WTC11 (cell line): ENCODE measurements around the gene TBC1D22A. TPM values are rescaled to one million over a fixed set of nuclear protein-coding genes. Genes with fewer than 3 reads are reported as not detected.

Source experiments
- ATAC-seq: fragments of 200-7000 bp; cut with Tn5 transposase; 2 replicates; pipeline ENCODE4 v1.10.0; 2021; ENCODE audit warnings: mild to moderate bottlenecking, moderate library complexity
- CTCF ChIA-PET: fragments of 300-600 bp; sonication (Branson Sonifier 250); formaldehyde crosslinking; loops from one replicate; lab custom pipeline; 2021; ENCODE audit warnings: antibody characterized with exemption; lab: Charles Lee
- POLR2A ChIA-PET: fragments of 350-600 bp; sonication (Branson Sonifier 250); formaldehyde crosslinking; loops from one replicate; lab custom pipeline; 2021; ENCODE audit warnings: antibody characterized with exemption; lab: Charles Lee
- DNase-seq: peaks from one replicate; pipeline ENCODE4 v3.0.0; 2021; ENCODE audit warnings: low spot score
- H3K27ac Mint-ChIP-seq: 2 replicates; pipeline ENCODE4 v1.8.0; 2021; ENCODE audit warnings: mixed read lengths
- H3K27me3 Mint-ChIP-seq: 2 replicates; pipeline ENCODE4 v1.8.0; 2021; ENCODE audit warnings: low read depth, mild to moderate bottlenecking, moderate library complexity, mixed read lengths
- H3K36me3 Mint-ChIP-seq: 2 replicates; pipeline ENCODE4 v1.8.0; 2021; ENCODE audit warnings: mixed read lengths
- H3K4me1 Mint-ChIP-seq: 2 replicates; pipeline ENCODE4 v1.8.0; 2022; ENCODE audit warnings: mixed read lengths
- H3K4me3 Mint-ChIP-seq: 2 replicates; pipeline ENCODE4 v1.8.0; 2021; ENCODE audit warnings: mild to moderate bottlenecking, moderate library complexity, mixed read lengths
- H3K9me3 Mint-ChIP-seq: 2 replicates; pipeline ENCODE4 v1.8.0; 2021; ENCODE audit warnings: mixed read lengths
- ATF1 ChIP-seq: sonication (generic); formaldehyde crosslinking; IDR thresholded peaks from 2 replicates; pipeline ENCODE4 v1.8.1; 2023; ENCODE audit warnings: mild to moderate bottlenecking, moderate library complexity, missing genetic modification reagents
- CBFB ChIP-seq: sonication (generic); formaldehyde crosslinking; IDR thresholded peaks from 2 replicates; pipeline ENCODE4 v1.8.1; 2022; ENCODE audit warnings: mild to moderate bottlenecking, low read depth, missing genetic modification reagents
- EMX1 ChIP-seq: fragments of 250-450 bp; sonication (Bioruptor Pico); IDR thresholded peaks from 2 replicates; pipeline ENCODE4 v1.8.0; 2021; ENCODE audit warnings: mild to moderate bottlenecking
- ESRRA ChIP-seq: sonication (generic); formaldehyde crosslinking; IDR thresholded peaks from 2 replicates; pipeline ENCODE4 v1.8.1; 2022; ENCODE audit warnings: mild to moderate bottlenecking, missing genetic modification reagents, borderline replicate concordance
- ETV6 ChIP-seq: sonication (generic); formaldehyde crosslinking; IDR thresholded peaks from 2 replicates; pipeline ENCODE4 v1.8.1; 2022; ENCODE audit warnings: mild to moderate bottlenecking, missing genetic modification reagents
- IRF2 ChIP-seq: sonication (generic); formaldehyde crosslinking; IDR thresholded peaks from 2 replicates; pipeline ENCODE4 v1.8.0; 2022; ENCODE audit warnings: low read depth, missing genetic modification reagents, borderline replicate concordance
- MXD4 ChIP-seq: fragments of 250-450 bp; sonication (Bioruptor Pico); IDR thresholded peaks from 2 replicates; pipeline ENCODE4 v1.8.0; 2021; ENCODE audit warnings: mild to moderate bottlenecking, moderate library complexity, borderline replicate concordance
- MYBL2 ChIP-seq: sonication (generic); formaldehyde crosslinking; IDR thresholded peaks from 2 replicates; pipeline ENCODE4 v1.8.1; 2023; ENCODE audit warnings: mild to moderate bottlenecking, moderate library complexity, missing genetic modification reagents
- NR2C2 ChIP-seq: sonication (generic); formaldehyde crosslinking; IDR thresholded peaks from 2 replicates; pipeline ENCODE4 v1.8.0; 2022; ENCODE audit warnings: mild to moderate bottlenecking, missing genetic modification reagents
- TCF7 ChIP-seq: sonication (generic); formaldehyde crosslinking; IDR thresholded peaks from 2 replicates; pipeline ENCODE4 v1.8.0; 2022; ENCODE audit warnings: mild to moderate bottlenecking, low read depth, missing genetic modification reagents, moderate library complexity
- TEAD4 ChIP-seq: sonication (generic); formaldehyde crosslinking; IDR thresholded peaks from 2 replicates; pipeline ENCODE4 v1.8.0; 2022; ENCODE audit warnings: mild to moderate bottlenecking, missing genetic modification reagents
- ZBTB21 ChIP-seq: sonication (generic); formaldehyde crosslinking; IDR thresholded peaks from 2 replicates; pipeline ENCODE4 v1.8.1; 2023; ENCODE audit warnings: mild to moderate bottlenecking, missing genetic modification reagents, borderline replicate concordance
- ZNF121 ChIP-seq: sonication (generic); formaldehyde crosslinking; IDR thresholded peaks from 2 replicates; pipeline ENCODE4 v1.8.0; 2023; ENCODE audit warnings: missing genetic modification reagents
- ZNF396 ChIP-seq: fragments of 250-450 bp; sonication (Bioruptor Pico); IDR thresholded peaks from 2 replicates; pipeline ENCODE4 v1.8.0; 2021; ENCODE audit warnings: mild to moderate bottlenecking, moderate library complexity, borderline replicate concordance
- total RNA-seq: library from RNA; stranded (reverse); gene quantifications from 3 replicates; pipeline ENCODE4 v1.2.3, GENCODE V29; 2021
- TF ChIP-seq, protein P1 (sequence below): sonication (generic); formaldehyde crosslinking; IDR thresholded peaks from 2 replicates; pipeline ENCODE4 v1.8.1; 2022; ENCODE audit warnings: mild to moderate bottlenecking, moderate library complexity, missing genetic modification reagents
- TF ChIP-seq, protein P2 (sequence below): sonication (generic); formaldehyde crosslinking; IDR thresholded peaks from 2 replicates; pipeline ENCODE4 v1.8.1; 2023; ENCODE audit warnings: mild to moderate bottlenecking, missing genetic modification reagents, borderline replicate concordance
- TF ChIP-seq, protein P3 (sequence below): sonication (generic); formaldehyde crosslinking; conservative IDR thresholded peaks from 2 replicates; pipeline ENCODE4 v1.8.1; 2022; ENCODE audit warnings: mild to moderate bottlenecking, missing genetic modification reagents
- TF ChIP-seq, protein P4 (sequence below): sonication (generic); formaldehyde crosslinking; IDR thresholded peaks from 2 replicates; pipeline ENCODE4 v1.8.1; 2023; ENCODE audit warnings: mild to moderate bottlenecking, missing genetic modification reagents, moderate library complexity
- TF ChIP-seq, protein P5 (sequence below): sonication (generic); formaldehyde crosslinking; IDR thresholded peaks from 2 replicates; pipeline ENCODE4 v1.8.0; 2022; ENCODE audit warnings: mild to moderate bottlenecking, missing genetic modification reagents
- TF ChIP-seq, protein P6 (sequence below): sonication (generic); formaldehyde crosslinking; IDR thresholded peaks from 2 replicates; pipeline ENCODE4 v1.8.0; 2022; ENCODE audit warnings: mild to moderate bottlenecking, missing genetic modification reagents
- TF ChIP-seq, protein P7 (sequence below): sonication (generic); formaldehyde crosslinking; conservative IDR thresholded peaks from 2 replicates; pipeline ENCODE4 v1.8.1; 2023; ENCODE audit warnings: mild to moderate bottlenecking, low read depth, missing genetic modification reagents, moderate library complexity
- TF ChIP-seq, protein P8 (sequence below): sonication (generic); formaldehyde crosslinking; IDR thresholded peaks from 2 replicates; pipeline ENCODE4 v1.8.0; 2023; ENCODE audit warnings: mild to moderate bottlenecking, missing genetic modification reagents

Gene TBC1D22A
- total RNA-seq, 1 experiment from 2014 or later, result 18.1 TPM

DNA sequence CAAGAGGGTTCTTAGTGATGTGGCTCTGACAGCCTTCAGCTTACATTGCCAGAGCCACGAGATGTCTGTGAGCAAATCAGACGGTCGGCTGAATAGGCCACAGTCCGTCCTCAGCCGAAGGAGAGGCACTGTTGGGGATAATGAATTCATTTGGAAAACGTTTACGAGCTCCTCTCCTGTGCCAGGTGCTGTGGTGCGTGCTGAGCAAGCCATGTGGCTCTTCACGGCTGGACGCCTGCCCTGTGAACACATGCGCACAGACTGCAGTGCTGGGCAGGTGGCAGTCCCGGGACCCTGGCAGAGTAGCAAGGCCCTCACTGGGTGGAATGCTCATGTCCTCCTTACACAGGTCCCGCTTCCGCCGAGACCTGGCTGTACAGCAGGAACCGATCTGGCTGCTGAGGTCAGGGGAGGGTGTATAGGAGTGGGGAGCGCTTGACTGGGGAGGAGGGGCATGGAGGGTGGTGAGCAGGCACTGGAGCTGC lies 6.8 kb downstream of the TBC1D22A start (continued):
- TF ChIP-seq, protein P1, sequence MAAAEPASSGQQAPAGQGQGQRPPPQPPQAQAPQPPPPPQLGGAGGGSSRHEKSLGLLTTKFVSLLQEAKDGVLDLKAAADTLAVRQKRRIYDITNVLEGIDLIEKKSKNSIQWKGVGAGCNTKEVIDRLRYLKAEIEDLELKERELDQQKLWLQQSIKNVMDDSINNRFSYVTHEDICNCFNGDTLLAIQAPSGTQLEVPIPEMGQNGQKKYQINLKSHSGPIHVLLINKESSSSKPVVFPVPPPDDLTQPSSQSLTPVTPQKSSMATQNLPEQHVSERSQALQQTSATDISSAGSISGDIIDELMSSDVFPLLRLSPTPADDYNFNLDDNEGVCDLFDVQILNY (CRISPR knock-in tag), result no peak
- TF ChIP-seq, protein P2, sequence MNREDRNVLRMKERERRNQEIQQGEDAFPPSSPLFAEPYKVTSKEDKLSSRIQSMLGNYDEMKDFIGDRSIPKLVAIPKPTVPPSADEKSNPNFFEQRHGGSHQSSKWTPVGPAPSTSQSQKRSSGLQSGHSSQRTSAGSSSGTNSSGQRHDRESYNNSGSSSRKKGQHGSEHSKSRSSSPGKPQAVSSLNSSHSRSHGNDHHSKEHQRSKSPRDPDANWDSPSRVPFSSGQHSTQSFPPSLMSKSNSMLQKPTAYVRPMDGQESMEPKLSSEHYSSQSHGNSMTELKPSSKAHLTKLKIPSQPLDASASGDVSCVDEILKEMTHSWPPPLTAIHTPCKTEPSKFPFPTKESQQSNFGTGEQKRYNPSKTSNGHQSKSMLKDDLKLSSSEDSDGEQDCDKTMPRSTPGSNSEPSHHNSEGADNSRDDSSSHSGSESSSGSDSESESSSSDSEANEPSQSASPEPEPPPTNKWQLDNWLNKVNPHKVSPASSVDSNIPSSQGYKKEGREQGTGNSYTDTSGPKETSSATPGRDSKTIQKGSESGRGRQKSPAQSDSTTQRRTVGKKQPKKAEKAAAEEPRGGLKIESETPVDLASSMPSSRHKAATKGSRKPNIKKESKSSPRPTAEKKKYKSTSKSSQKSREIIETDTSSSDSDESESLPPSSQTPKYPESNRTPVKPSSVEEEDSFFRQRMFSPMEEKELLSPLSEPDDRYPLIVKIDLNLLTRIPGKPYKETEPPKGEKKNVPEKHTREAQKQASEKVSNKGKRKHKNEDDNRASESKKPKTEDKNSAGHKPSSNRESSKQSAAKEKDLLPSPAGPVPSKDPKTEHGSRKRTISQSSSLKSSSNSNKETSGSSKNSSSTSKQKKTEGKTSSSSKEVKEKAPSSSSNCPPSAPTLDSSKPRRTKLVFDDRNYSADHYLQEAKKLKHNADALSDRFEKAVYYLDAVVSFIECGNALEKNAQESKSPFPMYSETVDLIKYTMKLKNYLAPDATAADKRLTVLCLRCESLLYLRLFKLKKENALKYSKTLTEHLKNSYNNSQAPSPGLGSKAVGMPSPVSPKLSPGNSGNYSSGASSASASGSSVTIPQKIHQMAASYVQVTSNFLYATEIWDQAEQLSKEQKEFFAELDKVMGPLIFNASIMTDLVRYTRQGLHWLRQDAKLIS (CRISPR knock-in tag), result no peak
- TF ChIP-seq, protein P3, sequence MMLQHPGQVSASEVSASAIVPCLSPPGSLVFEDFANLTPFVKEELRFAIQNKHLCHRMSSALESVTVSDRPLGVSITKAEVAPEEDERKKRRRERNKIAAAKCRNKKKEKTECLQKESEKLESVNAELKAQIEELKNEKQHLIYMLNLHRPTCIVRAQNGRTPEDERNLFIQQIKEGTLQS, result no peak
- no peak for TF ChIP-seq CBFB (CRISPR knock-in tag)
- no peak for TF ChIP-seq ZNF121 (CRISPR knock-in tag)
- no peak for TF ChIP-seq ZBTB21
- no peak for TF ChIP-seq MXD4 (CRISPR knock-in tag)
- TF ChIP-seq, protein P4, sequence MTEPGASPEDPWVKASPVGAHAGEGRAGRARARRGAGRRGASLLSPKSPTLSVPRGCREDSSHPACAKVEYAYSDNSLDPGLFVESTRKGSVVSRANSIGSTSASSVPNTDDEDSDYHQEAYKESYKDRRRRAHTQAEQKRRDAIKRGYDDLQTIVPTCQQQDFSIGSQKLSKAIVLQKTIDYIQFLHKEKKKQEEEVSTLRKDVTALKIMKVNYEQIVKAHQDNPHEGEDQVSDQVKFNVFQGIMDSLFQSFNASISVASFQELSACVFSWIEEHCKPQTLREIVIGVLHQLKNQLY (CRISPR knock-in tag), result no peak
- no peak for TF ChIP-seq NR2C2 (CRISPR knock-in tag)
- no peak for TF ChIP-seq TCF7 (CRISPR knock-in tag)
- TF ChIP-seq, protein P5, sequence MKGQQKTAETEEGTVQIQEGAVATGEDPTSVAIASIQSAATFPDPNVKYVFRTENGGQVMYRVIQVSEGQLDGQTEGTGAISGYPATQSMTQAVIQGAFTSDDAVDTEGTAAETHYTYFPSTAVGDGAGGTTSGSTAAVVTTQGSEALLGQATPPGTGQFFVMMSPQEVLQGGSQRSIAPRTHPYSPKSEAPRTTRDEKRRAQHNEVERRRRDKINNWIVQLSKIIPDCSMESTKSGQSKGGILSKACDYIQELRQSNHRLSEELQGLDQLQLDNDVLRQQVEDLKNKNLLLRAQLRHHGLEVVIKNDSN (CRISPR knock-in tag), result no peak
- no peak for TF ChIP-seq ZNF396
- no peak for TF ChIP-seq ETV6 (CRISPR knock-in tag)

DNA sequence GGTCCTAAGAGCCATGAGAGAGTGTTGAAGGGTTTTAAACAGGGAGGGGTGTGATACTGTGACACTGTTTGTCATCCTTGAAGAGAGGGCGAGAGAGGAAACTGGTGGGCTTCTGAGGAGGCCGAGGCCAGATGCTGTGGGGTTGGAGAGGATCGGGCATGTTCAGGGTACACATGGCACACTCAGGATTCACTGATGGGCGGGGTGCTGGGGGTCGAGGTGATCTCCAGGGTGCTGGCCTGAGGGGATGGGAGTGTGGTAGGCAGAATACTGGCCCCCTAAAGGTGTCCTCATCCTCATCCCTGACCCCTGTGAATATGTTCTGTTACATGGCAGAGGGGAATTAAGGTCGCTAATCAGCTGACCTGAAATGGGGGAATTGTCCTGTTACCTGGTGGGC lies 7.3 kb downstream of the TBC1D22A start:
- peaks cover 3% of the 10 kb centered on the region; the same call in 1 of the 2 replicates for H3K36me3 Mint-ChIP-seq
- H3K27me3 Mint-ChIP-seq, result no peaks in the 10 kb centered on the region
- ATAC-seq, result no peak
- DNase-seq, result no peak
- no peak overlapping the region for H3K4me3 Mint-ChIP-seq
- CTCF ChIA-PET, result interaction anchor here (1.1 to 1.4 kb wide), 3 partner anchors 11 to 206 kb away, joined by 4 to 7 read pairs (median 5); no protein-coding TSS in a partner anchor
- POLR2A ChIA-PET, result no interaction called here
- peak overlapping the region; percentile 73; the same call in 1 of the 2 replicates for H3K27ac Mint-ChIP-seq
- H3K4me1 Mint-ChIP-seq, result peaks cover 11% of the 10 kb centered on the region
- H3K9me3 Mint-ChIP-seq, result no peaks in the 10 kb centered on the region
- TF ChIP-seq, protein P6, sequence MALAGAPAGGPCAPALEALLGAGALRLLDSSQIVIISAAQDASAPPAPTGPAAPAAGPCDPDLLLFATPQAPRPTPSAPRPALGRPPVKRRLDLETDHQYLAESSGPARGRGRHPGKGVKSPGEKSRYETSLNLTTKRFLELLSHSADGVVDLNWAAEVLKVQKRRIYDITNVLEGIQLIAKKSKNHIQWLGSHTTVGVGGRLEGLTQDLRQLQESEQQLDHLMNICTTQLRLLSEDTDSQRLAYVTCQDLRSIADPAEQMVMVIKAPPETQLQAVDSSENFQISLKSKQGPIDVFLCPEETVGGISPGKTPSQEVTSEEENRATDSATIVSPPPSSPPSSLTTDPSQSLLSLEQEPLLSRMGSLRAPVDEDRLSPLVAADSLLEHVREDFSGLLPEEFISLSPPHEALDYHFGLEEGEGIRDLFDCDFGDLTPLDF (CRISPR knock-in tag), result no peak
- TF ChIP-seq ATF1 (CRISPR knock-in tag), result no peak
- TF ChIP-seq IRF2 (CRISPR knock-in tag), result no peak
- no peak for TF ChIP-seq MYBL2 (CRISPR knock-in tag)
- no peak for TF ChIP-seq TEAD4
- TF ChIP-seq NR2C2 (CRISPR knock-in tag), result no peak
- TF ChIP-seq ESRRA (CRISPR knock-in tag), result no peak
- TF ChIP-seq, protein P7, sequence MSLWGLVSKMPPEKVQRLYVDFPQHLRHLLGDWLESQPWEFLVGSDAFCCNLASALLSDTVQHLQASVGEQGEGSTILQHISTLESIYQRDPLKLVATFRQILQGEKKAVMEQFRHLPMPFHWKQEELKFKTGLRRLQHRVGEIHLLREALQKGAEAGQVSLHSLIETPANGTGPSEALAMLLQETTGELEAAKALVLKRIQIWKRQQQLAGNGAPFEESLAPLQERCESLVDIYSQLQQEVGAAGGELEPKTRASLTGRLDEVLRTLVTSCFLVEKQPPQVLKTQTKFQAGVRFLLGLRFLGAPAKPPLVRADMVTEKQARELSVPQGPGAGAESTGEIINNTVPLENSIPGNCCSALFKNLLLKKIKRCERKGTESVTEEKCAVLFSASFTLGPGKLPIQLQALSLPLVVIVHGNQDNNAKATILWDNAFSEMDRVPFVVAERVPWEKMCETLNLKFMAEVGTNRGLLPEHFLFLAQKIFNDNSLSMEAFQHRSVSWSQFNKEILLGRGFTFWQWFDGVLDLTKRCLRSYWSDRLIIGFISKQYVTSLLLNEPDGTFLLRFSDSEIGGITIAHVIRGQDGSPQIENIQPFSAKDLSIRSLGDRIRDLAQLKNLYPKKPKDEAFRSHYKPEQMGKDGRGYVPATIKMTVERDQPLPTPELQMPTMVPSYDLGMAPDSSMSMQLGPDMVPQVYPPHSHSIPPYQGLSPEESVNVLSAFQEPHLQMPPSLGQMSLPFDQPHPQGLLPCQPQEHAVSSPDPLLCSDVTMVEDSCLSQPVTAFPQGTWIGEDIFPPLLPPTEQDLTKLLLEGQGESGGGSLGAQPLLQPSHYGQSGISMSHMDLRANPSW, result no peak
- TF ChIP-seq, protein P8, sequence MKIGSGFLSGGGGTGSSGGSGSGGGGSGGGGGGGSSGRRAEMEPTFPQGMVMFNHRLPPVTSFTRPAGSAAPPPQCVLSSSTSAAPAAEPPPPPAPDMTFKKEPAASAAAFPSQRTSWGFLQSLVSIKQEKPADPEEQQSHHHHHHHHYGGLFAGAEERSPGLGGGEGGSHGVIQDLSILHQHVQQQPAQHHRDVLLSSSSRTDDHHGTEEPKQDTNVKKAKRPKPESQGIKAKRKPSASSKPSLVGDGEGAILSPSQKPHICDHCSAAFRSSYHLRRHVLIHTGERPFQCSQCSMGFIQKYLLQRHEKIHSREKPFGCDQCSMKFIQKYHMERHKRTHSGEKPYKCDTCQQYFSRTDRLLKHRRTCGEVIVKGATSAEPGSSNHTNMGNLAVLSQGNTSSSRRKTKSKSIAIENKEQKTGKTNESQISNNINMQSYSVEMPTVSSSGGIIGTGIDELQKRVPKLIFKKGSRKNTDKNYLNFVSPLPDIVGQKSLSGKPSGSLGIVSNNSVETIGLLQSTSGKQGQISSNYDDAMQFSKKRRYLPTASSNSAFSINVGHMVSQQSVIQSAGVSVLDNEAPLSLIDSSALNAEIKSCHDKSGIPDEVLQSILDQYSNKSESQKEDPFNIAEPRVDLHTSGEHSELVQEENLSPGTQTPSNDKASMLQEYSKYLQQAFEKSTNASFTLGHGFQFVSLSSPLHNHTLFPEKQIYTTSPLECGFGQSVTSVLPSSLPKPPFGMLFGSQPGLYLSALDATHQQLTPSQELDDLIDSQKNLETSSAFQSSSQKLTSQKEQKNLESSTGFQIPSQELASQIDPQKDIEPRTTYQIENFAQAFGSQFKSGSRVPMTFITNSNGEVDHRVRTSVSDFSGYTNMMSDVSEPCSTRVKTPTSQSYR (CRISPR knock-in tag), result no peak
- no peak for TF ChIP-seq EMX1 (CRISPR knock-in tag)
